ENCODE results near the gene ACIN1.
"Not testable (repeated sequence)": the region's sequence is repeated elsewhere in the genome, so short reads cannot be mapped to it uniquely, and the experiment has no call there.

ACIN1 gene

DNA sequence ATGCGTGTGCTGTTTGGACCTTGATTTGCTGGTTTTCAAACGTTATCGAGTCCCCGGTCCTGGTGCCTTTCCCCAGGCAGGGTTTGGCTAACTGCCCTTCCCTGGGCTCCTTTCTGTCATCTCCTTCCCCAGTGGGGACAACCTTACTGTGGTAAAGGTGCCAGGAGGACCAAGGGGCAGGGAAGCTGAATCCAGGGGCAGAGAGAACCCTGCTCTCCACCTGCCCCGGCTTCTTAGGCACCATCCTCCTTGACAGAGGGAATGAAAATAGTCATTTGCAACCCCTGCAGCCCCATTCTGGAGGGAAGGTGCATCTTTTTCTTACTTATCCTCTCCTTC lies 19.2 kb upstream of the ACIN1 start:
- Histone ChIP-seq H3K9ac (ENCODE audit: low read length in 2 of 2) (no peak overlapping the region), H3K4me1 (ENCODE audit: control insufficient read depth, insufficient read depth, low read length) (no peaks in the 10 kb centered on the region), H3K36me3 (ENCODE audit: control insufficient read depth in 2 of 2, insufficient read depth in 2 of 2, low read length in 2 of 2) (no peaks in the 10 kb centered on the region), H3K27ac (ENCODE audit: low read length) (no peak overlapping the region), H3K9me3 (ENCODE audit: control insufficient read depth in 2 of 2, low read length in 2 of 2) (no peaks in the 10 kb centered on the region), H3K27me3 (ENCODE audit: control insufficient read depth in 1 of 2, insufficient read depth in 2 of 2, low read length in 2 of 2) (peaks cover 11 to 12% of the 10 kb centered on the region in 2 donors), H3K4me3 (ENCODE audit: low read length in 2 of 2) (no peak overlapping the region)

DNA sequence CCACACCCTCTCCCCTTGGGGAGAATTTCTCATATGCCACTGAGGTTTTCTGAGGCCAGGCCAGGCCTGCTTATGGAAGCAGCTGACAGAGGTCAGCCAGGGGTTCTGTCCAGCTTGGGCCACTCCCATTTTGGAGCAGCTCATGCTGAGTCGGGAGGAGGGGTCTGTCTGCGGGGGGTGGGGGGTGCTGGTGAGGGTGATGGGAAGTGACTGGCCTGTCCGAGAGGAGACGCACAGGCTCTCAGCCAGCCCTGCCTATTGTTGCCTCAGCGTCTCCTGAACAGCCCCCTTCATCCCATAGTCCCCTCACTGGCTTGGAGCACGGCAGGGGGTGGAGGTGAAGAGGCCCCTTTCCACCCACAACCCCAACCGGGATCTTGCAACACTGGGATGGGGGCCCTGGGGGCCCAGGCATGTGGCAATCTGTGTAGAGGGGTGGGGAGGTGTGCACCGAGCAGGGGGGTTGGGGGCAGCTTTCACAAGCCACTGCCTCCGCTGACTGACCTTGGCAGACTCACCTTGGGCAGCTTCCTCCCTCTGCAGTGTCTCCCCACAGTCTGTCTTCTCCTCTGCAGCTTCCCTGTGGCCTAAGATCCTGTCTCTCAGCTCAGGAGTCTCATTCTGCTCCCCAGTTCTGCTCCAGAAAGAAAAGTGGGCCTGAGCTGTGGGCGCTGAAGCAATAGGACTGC lies 18.6 kb upstream of the ACIN1 start:
- no peaks in the 10 kb centered on the region for H3K4me1 ChIP-seq (ENCODE audit: control insufficient read depth, insufficient read depth, low read length)
- H3K9ac ChIP-seq (ENCODE audit: low read length in 2 of 2), result no peak overlapping the region
- H3K27ac ChIP-seq (ENCODE audit: low read length), result no peak overlapping the region
- no peak overlapping the region for H3K4me3 ChIP-seq (ENCODE audit: low read length in 2 of 2)
- no peaks in the 10 kb centered on the region for H3K36me3 ChIP-seq (ENCODE audit: control insufficient read depth in 2 of 2, insufficient read depth in 2 of 2, low read length in 2 of 2)
- peaks cover 11 to 12% of the 10 kb centered on the region in 2 donors for H3K27me3 ChIP-seq (ENCODE audit: control insufficient read depth in 1 of 2, insufficient read depth in 2 of 2, low read length in 2 of 2)
- H3K9me3 ChIP-seq (ENCODE audit: control insufficient read depth in 2 of 2, low read length in 2 of 2), result no peaks in the 10 kb centered on the region

DNA sequence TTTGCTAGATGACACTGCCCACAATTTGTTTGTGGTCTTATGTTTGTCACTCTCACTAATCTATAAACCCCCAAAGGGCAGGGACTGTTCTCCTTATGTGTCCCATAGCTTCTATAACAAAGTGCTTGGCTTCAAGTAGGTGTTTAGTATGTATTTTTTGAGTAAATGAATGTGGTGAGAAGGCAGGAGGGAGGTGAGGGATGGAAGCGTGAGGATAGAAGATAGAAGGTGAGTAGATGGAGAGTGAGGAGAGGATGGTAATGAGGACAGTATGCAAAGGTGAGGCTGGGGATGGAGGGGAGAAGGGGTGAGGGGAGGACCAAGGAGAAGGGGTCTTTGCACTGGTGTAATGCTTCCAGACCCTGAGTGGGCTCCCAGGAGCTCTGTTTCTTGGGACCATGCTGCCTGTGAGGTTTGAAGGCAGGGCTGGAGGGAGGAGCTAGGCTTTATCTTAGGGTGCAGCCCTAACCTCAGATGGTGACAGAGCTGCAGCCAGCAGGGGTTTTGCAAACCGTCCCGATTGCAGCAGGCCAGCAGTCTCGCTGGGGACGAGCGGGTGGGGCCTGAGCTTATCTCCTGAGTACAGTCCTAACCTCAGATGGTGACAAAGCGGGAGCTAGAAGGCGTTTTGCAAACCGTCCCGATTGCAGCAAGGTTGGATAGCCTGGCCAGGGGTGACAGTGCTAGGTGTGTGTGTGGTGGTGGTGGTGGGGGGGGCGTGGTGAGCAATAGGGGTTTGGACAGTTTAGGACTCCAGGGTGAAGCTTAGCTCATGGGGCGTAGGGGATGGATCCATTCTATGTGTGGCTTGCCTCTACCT lies 17.6 kb upstream of the ACIN1 start:
- Histone ChIP-seq H3K27me3 (ENCODE audit: control insufficient read depth in 1 of 2, insufficient read depth in 2 of 2, low read length in 2 of 2) (peaks cover 11 to 12% of the 10 kb centered on the region in 2 donors), H3K27ac (ENCODE audit: low read length) (no peak overlapping the region), H3K36me3 (ENCODE audit: control insufficient read depth in 2 of 2, insufficient read depth in 2 of 2, low read length in 2 of 2) (no peaks in the 10 kb centered on the region), H3K9me3 (ENCODE audit: control insufficient read depth in 2 of 2, low read length in 2 of 2) (no peaks in the 10 kb centered on the region), H3K9ac (ENCODE audit: low read length in 2 of 2) (no peak overlapping the region), H3K4me1 (ENCODE audit: control insufficient read depth, insufficient read depth, low read length) (no peaks in the 10 kb centered on the region), H3K4me3 (ENCODE audit: low read length in 2 of 2) (no peak overlapping the region)

DNA sequence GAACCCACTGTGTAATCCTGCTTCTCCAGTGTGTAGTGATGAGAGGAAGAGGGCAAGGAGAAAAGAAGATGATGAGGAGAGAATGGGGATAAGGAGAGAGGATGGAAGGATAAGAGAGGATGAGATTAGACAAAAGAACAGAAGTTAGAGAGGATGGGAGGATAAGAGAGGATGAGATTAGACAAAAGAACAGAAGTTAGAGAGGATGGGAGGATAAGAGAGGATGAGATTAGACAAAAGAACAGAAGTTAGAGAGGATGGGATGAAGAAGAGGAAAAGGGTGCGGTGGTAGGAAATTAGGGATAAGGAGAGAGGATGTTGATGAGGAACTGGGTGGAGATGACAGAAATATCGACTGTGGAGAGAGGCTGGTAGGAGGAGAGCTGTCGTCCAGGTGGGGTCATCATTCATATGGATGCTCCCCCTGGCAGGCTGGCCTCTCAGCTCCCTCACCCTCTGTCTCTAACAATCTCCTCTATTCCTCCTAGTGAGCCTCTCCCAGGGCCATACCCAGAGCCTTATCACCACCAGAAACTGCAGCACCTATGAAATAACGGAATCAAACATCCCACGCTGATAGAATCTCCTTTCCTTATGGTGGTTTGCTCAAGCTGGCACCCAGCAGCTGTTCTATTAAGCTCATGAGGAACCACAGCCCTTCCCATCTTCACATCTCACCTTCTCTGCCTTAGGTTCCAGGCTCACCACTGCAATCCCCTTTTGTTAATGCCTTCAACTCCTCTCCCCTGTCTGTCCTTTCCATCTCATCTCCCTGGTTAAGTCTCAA lies 15.8 kb upstream of the ACIN1 start:
- H3K9ac ChIP-seq (ENCODE audit: low read length in 2 of 2), result no peak overlapping the region
- H3K36me3 ChIP-seq (ENCODE audit: control insufficient read depth in 2 of 2, insufficient read depth in 2 of 2, low read length in 2 of 2), result no peaks in the 10 kb centered on the region
- no peaks in the 10 kb centered on the region for H3K9me3 ChIP-seq (ENCODE audit: control insufficient read depth in 2 of 2, low read length in 2 of 2)
- H3K27ac ChIP-seq (ENCODE audit: low read length), result no peak overlapping the region
- H3K27me3 ChIP-seq (ENCODE audit: control insufficient read depth in 1 of 2, insufficient read depth in 2 of 2, low read length in 2 of 2), result peaks cover 3 to 12% of the 10 kb centered on the region in 2 donors
- H3K4me3 ChIP-seq (ENCODE audit: low read length in 2 of 2), result no peak overlapping the region
- no peaks in the 10 kb centered on the region for H3K4me1 ChIP-seq (ENCODE audit: control insufficient read depth, insufficient read depth, low read length)

DNA sequence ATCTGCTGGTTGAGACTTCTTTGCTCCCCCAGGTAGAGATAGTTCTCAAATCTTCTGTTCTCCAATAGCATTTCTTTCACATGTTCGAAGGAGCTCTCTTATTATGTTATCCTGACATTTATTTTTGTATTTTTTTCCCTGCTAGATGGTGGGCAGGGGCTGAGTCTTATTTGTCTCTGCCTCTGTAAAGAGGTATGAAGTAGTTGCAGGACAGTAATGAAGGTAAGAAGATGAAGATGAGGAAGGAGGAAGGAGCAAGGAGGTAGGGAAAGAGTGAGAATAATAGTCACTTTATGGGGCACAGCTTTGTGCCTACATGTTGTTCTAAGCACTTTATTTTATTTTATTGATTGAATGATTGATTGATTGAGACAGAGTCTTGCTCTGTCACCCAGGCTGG lies 14.8 kb upstream of the ACIN1 start:
- Histone ChIP-seq H3K27ac (ENCODE audit: low read length) (no peak overlapping the region), H3K4me1 (ENCODE audit: control insufficient read depth, insufficient read depth, low read length) (peaks cover 6% of the 10 kb centered on the region), H3K36me3 (ENCODE audit: control insufficient read depth in 2 of 2, insufficient read depth in 2 of 2, low read length in 2 of 2) (no peaks in the 10 kb centered on the region), H3K27me3 (ENCODE audit: control insufficient read depth in 1 of 2, insufficient read depth in 2 of 2, low read length in 2 of 2) (peaks cover 3 to 6% of the 10 kb centered on the region in 2 donors), H3K9ac (ENCODE audit: low read length in 2 of 2) (no peak overlapping the region), H3K4me3 (ENCODE audit: low read length in 2 of 2) (no peak overlapping the region), H3K9me3 (ENCODE audit: control insufficient read depth in 2 of 2, low read length in 2 of 2) (no peaks in the 10 kb centered on the region)

DNA sequence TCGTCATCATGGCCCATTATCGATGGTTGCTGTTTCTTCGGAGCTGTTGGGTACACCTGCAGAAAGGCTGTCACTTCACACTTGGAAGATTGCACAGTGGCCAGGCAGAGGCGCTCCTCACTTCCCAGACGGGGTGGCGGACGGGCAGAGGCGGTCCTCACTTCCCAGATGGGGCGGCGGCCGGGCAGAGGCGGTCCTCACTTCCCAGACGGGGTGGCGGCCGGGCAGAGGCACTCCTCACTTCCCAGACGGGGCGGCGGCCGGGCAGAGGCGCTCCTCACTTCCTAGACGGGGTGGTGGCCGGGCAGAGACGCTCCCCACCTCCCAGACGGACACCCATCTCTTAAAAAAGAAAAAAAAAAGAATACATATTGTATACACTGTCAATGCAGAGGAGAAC lies 13.2 kb upstream of the ACIN1 start:
- not testable (repeated sequence) for H3K27me3 ChIP-seq (ENCODE audit: control insufficient read depth in 1 of 2, insufficient read depth in 2 of 2, low read length in 2 of 2); H3K27ac ChIP-seq (ENCODE audit: low read length); H3K9me3 ChIP-seq (ENCODE audit: control insufficient read depth in 2 of 2, low read length in 2 of 2); H3K4me3 ChIP-seq (ENCODE audit: low read length in 2 of 2); H3K9ac ChIP-seq (ENCODE audit: low read length in 2 of 2); H3K36me3 ChIP-seq (ENCODE audit: control insufficient read depth in 2 of 2, insufficient read depth in 2 of 2, low read length in 2 of 2)
- H3K4me1 ChIP-seq (ENCODE audit: control insufficient read depth, insufficient read depth, low read length), result peaks cover 12% of the 10 kb centered on the region

DNA sequence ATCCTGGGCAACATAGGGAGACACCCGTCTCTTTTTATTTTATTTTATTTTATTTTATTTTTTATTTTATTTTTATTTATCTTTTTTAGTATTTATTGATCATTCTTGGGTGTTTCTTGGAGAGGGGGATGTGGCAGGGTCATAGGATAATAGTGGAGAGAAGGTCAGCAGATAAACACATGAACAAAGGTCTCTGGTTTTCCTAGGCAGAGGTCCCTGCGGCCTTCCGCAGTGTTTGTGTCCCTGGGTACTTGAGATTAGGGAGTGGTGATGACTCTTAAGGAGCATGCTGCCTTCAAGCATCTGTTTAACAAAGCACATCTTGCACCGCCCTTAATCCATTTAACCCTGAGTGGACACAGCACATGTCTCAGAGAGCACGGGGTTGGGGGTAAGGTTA lies 12.7 kb upstream of the ACIN1 start:
- H3K9me3 ChIP-seq (ENCODE audit: control insufficient read depth in 2 of 2, low read length in 2 of 2); H3K4me3 ChIP-seq (ENCODE audit: low read length in 2 of 2); H3K27ac ChIP-seq (ENCODE audit: low read length); H3K27me3 ChIP-seq (ENCODE audit: control insufficient read depth in 1 of 2, insufficient read depth in 2 of 2, low read length in 2 of 2); H3K36me3 ChIP-seq (ENCODE audit: control insufficient read depth in 2 of 2, insufficient read depth in 2 of 2, low read length in 2 of 2); H3K9ac ChIP-seq (ENCODE audit: low read length in 2 of 2): not testable (repeated sequence)
- H3K4me1 ChIP-seq (ENCODE audit: control insufficient read depth, insufficient read depth, low read length), result peaks cover 12% of the 10 kb centered on the region

DNA sequence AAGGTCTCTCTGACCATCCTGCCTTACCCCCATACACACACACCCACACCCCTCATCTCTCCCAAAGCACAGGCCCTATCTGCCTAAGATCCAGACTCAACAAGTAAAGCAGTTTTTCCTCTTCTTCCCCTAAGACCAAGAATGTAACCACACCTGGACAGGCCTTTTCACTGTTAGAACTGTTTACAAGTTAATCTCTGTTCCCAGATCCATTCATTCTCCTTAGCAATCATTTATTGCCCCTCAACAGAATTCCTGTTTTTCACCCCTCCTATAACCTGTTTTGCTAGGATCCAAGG lies 11.8 kb upstream of the ACIN1 start:
- Histone ChIP-seq H3K36me3 (ENCODE audit: control insufficient read depth in 2 of 2, insufficient read depth in 2 of 2, low read length in 2 of 2) (no peaks in the 10 kb centered on the region), H3K4me1 (ENCODE audit: control insufficient read depth, insufficient read depth, low read length) (peaks cover 12% of the 10 kb centered on the region), H3K27me3 (ENCODE audit: control insufficient read depth in 1 of 2, insufficient read depth in 2 of 2, low read length in 2 of 2) (no peaks in the 10 kb centered on the region), H3K4me3 (ENCODE audit: low read length in 2 of 2) (no peak overlapping the region), H3K27ac (ENCODE audit: low read length) (no peak overlapping the region), H3K9ac (ENCODE audit: low read length in 2 of 2) (no peak overlapping the region), H3K9me3 (ENCODE audit: control insufficient read depth in 2 of 2, low read length in 2 of 2) (no peaks in the 10 kb centered on the region)

DNA sequence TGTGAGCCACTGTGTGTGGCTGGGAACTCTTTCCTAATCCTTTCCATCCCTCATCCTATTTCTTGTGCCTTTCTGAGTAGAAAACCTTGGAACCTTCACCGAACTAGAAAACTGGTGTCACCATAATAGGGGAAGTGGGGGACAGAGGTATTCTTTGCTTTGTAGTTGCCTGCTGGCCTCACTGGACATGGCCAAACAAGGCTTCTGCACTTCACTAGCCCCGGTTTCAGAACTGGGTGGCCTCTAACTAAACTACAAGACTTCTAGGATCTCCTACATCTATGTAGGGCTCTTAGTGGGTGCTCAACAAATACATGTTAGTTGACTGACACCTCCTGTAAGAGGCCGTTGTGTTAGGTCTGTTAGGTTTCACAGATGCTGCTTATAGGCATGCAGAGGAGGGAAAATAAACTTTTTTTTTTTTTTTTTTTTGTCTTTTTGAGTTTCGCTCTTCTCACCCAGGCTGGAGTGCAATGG lies 10.4 kb upstream of the ACIN1 start:
- no peak overlapping the region for H3K27ac ChIP-seq (ENCODE audit: low read length)

DNA sequence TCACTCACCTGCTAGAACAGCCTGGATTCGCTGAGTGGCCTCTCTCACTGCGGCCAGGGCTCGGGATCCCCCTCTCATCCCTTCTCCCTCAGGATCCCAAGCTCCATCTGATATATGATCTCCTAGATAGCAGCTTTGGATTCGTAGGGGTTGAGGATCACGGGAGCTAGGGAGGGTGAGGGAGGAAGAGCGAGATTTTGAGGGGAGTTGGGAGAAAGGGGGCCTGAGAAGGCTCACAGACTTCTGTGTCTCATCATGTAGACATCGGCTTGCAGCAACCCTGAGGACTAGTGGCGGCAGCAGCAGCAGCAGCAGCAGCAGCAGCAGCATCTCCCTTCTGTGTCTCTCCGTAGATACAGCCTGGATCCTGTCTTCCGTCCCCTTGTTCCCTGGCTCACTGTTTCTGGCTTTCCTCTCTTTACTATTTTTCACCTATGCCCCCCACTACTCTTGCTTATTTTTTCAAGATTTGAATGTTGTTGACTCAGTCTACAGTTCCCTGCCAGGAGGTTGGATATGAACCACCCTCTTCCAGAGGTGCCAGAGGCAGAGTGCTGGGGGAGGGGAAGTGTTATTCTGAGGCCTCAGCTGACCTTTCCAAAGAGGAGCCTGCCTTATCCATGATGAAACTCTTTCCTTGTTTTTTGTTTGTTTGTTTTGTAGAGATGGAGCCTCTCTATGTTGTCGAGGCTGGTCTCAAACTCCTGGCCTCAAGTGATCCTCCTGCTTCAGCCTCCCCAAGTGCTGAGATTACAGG lies 9.8 kb upstream of the ACIN1 start, which contains the start of gene CIROP:
CIROP (minus strand) TSS at position 399 of the 757 bp plus-strand sequence; CDS start at position 330, 69 bp downstream.
- no peaks in the 10 kb centered on the region for H3K9me3 ChIP-seq (ENCODE audit: control insufficient read depth in 2 of 2, low read length in 2 of 2)

More for the DNA sequence above, 10.4 kb upstream of the ACIN1 start:
- H3K27me3 ChIP-seq (ENCODE audit: control insufficient read depth in 1 of 2, insufficient read depth in 2 of 2, low read length in 2 of 2), result no peaks in the 10 kb centered on the region
- no peaks in the 10 kb centered on the region for H3K36me3 ChIP-seq (ENCODE audit: control insufficient read depth in 2 of 2, insufficient read depth in 2 of 2, low read length in 2 of 2)
- no peak overlapping the region for H3K4me3 ChIP-seq (ENCODE audit: low read length in 2 of 2)
- H3K4me1 ChIP-seq (ENCODE audit: control insufficient read depth, insufficient read depth, low read length), result peaks cover 12% of the 10 kb centered on the region
- no peak overlapping the region for H3K9ac ChIP-seq (ENCODE audit: low read length in 2 of 2)
- H3K9me3 ChIP-seq (ENCODE audit: control insufficient read depth in 2 of 2, low read length in 2 of 2), result no peaks in the 10 kb centered on the region

More for the DNA sequence above, 9.8 kb upstream of the ACIN1 start, which contains the start of gene CIROP:
- Histone ChIP-seq H3K4me3 (ENCODE audit: low read length in 2 of 2) (peak within 1 kb of the TSS in 1 of 2 donors; percentile 44), H3K9ac (ENCODE audit: low read length in 2 of 2) (peak within 1 kb of the TSS; percentile 21 to 23), H3K4me1 (ENCODE audit: control insufficient read depth, insufficient read depth, low read length) (peaks cover 12% of the 10 kb centered on the region), H3K27me3 (ENCODE audit: control insufficient read depth in 1 of 2, insufficient read depth in 2 of 2, low read length in 2 of 2) (no peaks in the 10 kb centered on the region), H3K27ac (ENCODE audit: low read length) (no peak within 1 kb of the TSS), H3K36me3 (ENCODE audit: control insufficient read depth in 2 of 2, insufficient read depth in 2 of 2, low read length in 2 of 2) (no peaks in the 10 kb centered on the region)

Data from stomach smooth muscle (tissue), 2 donors.